SJSA1 (cell line): ENCODE data around the gene FSHR. TPM values are rescaled to one million over a fixed set of nuclear protein-coding genes. Genes with fewer than 3 reads are reported as not detected.

Experiments
- DNase-seq, 2 experiments: peaks; one replicate each; pipeline ENCODE4 v3.0.0-alpha.2; 2015 to 2020; ENCODE audit warnings: low spot score in 2 of 2, low read depth in 1 of 2
- H3K27ac ChIP-seq: fragments of 250-450 bp; sonication (Bioruptor Pico); 2 replicates; pipeline ENCODE4 v1.5.1; 2020; ENCODE audit warnings: mild to moderate bottlenecking, moderate library complexity
- H3K27me3 ChIP-seq: fragments of 250-450 bp; sonication (Bioruptor Pico); replicated peaks from 2 replicates; pipeline ENCODE4 v1.5.1; 2020; ENCODE audit warnings: mild to moderate bottlenecking, moderate library complexity
- H3K36me3 ChIP-seq: fragments of 250-450 bp; sonication (Bioruptor Pico); 2 replicates; pipeline ENCODE4 v1.5.1; 2020; ENCODE audit warnings: mild to moderate bottlenecking
- H3K4me1 ChIP-seq: fragments of 250-450 bp; sonication (Bioruptor Pico); replicated peaks from 2 replicates; pipeline ENCODE4 v1.6.1; 2021; ENCODE audit warnings: mild to moderate bottlenecking
- H3K4me3 ChIP-seq: fragments of 250-450 bp; sonication (Bioruptor Pico); 2 replicates; pipeline ENCODE4 v1.5.1; 2020; ENCODE audit warnings: mild to moderate bottlenecking
- H3K9me3 ChIP-seq: fragments of 250-450 bp; sonication (Bioruptor Pico); replicated peaks from 2 replicates; pipeline ENCODE4 v1.5.1; 2020; ENCODE audit warnings: mild to moderate bottlenecking
- total RNA-seq: library from RNA; depleted of rRNA; stranded (reverse); fragments of >200 nt; shearing (Covaris generic); gene quantifications from 2 replicates; pipeline ENCODE4 v1.2.3, GENCODE V29; 2014

The FSHR gene
- total RNA-seq, 1 experiment from 2014 or later, result not detected

DNA sequence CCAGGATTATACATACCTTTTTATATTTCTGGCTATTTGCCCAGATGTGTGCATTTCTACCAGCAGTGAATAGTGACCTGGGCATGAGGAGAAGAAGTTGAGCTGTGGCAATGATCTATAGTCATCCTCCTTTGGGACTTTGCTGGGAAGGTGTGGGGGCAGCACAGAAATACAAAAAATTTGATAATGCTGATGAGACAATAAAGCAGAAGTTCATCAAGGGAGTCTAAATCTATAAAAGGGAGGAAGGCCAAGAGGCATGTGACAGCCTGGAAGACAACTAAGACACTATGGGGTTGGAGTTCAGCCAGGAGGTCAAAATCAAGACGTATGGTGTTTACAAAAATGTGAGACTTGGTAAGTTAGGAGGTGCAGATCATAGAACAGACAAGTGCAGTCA lies 52.2 kb downstream of the FSHR start:
- Histone ChIP-seq H3K27me3 (no peaks in the 10 kb centered on the region), H3K27ac (no peak overlapping the region), H3K4me1 (no peaks in the 10 kb centered on the region), H3K4me3 (no peak overlapping the region), H3K36me3 (no peaks in the 10 kb centered on the region), H3K9me3 (no peaks in the 10 kb centered on the region; the same call in 1 of the 2 replicates)
- no peak for DNase-seq

GRCh38 chr2:49080681-49081080 lies 73.6 kb downstream of the FSHR start:
- DNase-seq, result no peak
- Histone ChIP-seq H3K4me3 (no peak overlapping the region), H3K9me3 (no peaks in the 10 kb centered on the region)

DNA sequence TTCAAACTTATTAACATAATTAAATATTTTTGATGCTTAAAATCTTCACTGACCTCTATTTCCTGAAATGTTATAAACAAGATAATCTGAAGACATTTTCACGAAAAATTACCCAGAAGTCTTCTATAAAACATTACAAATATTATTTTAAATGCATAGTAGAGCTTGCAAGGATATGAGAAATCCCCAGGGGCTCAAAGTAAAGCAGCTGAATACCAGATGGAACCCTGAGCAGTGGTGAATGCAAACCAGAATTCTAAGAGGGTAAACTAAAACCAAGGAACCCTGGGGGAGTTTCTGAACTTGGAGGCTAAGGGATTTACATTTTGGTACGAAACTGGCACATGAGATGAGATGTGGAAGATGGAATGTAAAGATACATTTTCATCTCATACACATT lies 83.6 kb downstream of the FSHR start:
- no peaks in the 10 kb centered on the region for H3K9me3 ChIP-seq
- no peaks in the 10 kb centered on the region for H3K36me3 ChIP-seq
- H3K27ac ChIP-seq, result no peak overlapping the region
- no peaks in the 10 kb centered on the region; the same call in 1 of the 2 replicates for H3K27me3 ChIP-seq
- no peaks in the 10 kb centered on the region for H3K4me1 ChIP-seq
- H3K4me3 ChIP-seq, result no peak overlapping the region
- DNase-seq, result no peak

More at GRCh38 chr2:49080681-49081080, 73.6 kb downstream of the FSHR start:
- no peaks in the 10 kb centered on the region for H3K27me3 ChIP-seq
- no peaks in the 10 kb centered on the region for H3K36me3 ChIP-seq
- no peaks in the 10 kb centered on the region for H3K4me1 ChIP-seq
- H3K27ac ChIP-seq, result no peak overlapping the region

- DNase-seq, result no peak
- Histone ChIP-seq H3K4me3 (no peak overlapping the region), H3K4me1 (no peaks in the 10 kb centered on the region), H3K27ac (no peak overlapping the region), H3K27me3 (no peaks in the 10 kb centered on the region; the same call in 1 of the 2 replicates), H3K9me3 (no peaks in the 10 kb centered on the region), H3K36me3 (no peaks in the 10 kb centered on the region)
Observed at GRCh38 chr2:49069829-49070228, 84.5 kb downstream of the FSHR start.

- H3K4me3 ChIP-seq, result no peak overlapping the region
- DNase-seq, result no peak
- no peaks in the 10 kb centered on the region for H3K9me3 ChIP-seq
- H3K27me3 ChIP-seq, result no peaks in the 10 kb centered on the region
- H3K4me1 ChIP-seq, result no peaks in the 10 kb centered on the region
- no peaks in the 10 kb centered on the region for H3K36me3 ChIP-seq
- H3K27ac ChIP-seq, result no peak overlapping the region
Observed at GRCh38 chr2:49068613-49069012, 85.7 kb downstream of the FSHR start.

GRCh38 chr2:49067971-49068370 lies 86.3 kb downstream of the FSHR start:
- Histone ChIP-seq H3K27ac (no peak overlapping the region), H3K4me1 (no peaks in the 10 kb centered on the region), H3K9me3 (no peaks in the 10 kb centered on the region), H3K4me3 (no peak overlapping the region), H3K27me3 (no peaks in the 10 kb centered on the region), H3K36me3 (no peaks in the 10 kb centered on the region)
- no peak for DNase-seq

DNA sequence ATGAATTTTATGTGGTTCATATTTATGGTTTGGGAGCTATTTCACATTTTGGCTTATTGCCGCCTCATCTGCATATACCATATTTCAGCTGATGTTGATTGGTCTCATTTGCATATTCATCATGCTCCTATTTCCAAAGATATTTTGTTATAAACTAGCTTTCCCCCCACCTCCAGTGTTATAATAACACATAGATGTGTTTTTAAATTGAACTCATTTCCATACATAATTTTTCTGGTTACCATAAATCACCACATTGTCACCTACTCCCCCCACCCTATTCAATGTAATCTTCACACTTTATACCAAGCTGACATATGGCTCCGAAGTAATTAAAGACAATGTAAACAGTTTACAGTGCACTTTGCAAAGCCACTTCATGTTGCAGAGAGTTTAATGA lies 101.2 kb downstream of the FSHR start:
- Histone ChIP-seq H3K27me3 (no peaks in the 10 kb centered on the region), H3K4me3 (no peak overlapping the region), H3K27ac (no peak overlapping the region), H3K4me1 (no peaks in the 10 kb centered on the region), H3K36me3 (no peaks in the 10 kb centered on the region), H3K9me3 (no peaks in the 10 kb centered on the region)
- DNase-seq, result no peak

DNA sequence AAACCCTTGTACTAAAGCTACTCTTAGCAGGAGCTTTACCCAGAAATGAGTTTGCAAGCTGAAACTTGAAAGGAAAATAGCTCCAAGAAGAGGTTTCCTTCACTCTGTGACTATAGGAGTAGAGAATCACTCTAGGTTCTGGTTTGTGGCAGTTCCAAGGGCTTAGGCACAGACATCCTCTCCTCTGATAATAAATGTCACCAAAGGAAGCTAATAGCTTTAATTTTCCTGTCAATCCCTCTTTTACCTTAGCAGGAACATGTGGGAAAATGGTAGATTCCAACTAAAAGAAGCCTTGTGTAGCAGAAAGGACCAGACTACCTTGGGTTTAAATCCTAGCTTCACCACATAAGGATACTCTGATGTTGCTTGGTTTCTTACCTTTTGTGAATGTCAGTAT lies 104.0 kb downstream of the FSHR start:
- no peaks in the 10 kb centered on the region for H3K36me3 ChIP-seq
- no peaks in the 10 kb centered on the region for H3K27me3 ChIP-seq
- no peaks in the 10 kb centered on the region for H3K9me3 ChIP-seq
- no peak overlapping the region for H3K4me3 ChIP-seq
- H3K27ac ChIP-seq, result no peak overlapping the region
- no peak for DNase-seq
- no peaks in the 10 kb centered on the region for H3K4me1 ChIP-seq

DNA sequence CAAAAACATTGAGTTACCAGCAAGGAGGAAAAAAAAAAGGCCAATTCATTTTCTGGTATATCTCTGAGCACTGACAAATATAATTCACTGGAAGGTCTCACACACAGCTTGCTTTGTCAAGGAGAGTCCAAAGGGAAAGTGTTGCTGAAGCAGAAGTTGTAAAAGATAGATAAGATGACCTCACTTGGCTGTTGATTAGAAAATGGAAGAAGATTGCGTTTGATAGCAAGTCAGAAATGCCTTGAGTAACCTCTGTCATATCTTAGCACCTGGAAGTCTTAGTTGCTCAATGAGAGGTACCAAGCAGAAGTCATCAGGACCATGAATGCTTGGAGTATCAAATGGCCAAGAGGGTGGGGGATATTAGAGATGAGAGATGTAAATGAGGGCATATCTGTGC lies 105.2 kb downstream of the FSHR start:
- no peaks in the 10 kb centered on the region for H3K4me1 ChIP-seq
- no peak for DNase-seq
- no peaks in the 10 kb centered on the region for H3K9me3 ChIP-seq
- H3K27me3 ChIP-seq, result no peaks in the 10 kb centered on the region
- H3K4me3 ChIP-seq, result no peak overlapping the region
- no peaks in the 10 kb centered on the region for H3K36me3 ChIP-seq
- no peak overlapping the region for H3K27ac ChIP-seq

DNA sequence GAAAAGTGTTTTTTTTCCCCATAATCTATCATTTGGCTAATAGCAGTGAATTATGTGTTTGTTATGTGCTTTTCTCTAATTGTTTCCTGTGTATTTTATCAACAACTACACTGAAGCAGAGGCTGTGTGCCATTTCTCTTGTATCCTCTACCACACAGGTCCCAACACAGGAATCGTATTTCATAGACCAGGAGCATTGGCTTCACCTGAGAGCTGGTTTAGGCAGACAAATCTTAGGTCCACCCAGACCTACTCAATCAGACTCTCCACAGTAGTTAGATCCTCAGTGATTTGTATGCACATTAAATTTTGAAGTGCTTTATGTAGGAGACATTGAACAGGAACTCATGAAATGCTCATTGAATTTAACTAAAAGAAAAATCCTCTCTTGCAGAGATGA lies 109.2 kb downstream of the FSHR start:
- Histone ChIP-seq H3K4me1 (no peaks in the 10 kb centered on the region), H3K27ac (no peak overlapping the region), H3K36me3 (no peaks in the 10 kb centered on the region), H3K9me3 (no peaks in the 10 kb centered on the region), H3K27me3 (no peaks in the 10 kb centered on the region), H3K4me3 (no peak overlapping the region)
- no peak for DNase-seq

DNA sequence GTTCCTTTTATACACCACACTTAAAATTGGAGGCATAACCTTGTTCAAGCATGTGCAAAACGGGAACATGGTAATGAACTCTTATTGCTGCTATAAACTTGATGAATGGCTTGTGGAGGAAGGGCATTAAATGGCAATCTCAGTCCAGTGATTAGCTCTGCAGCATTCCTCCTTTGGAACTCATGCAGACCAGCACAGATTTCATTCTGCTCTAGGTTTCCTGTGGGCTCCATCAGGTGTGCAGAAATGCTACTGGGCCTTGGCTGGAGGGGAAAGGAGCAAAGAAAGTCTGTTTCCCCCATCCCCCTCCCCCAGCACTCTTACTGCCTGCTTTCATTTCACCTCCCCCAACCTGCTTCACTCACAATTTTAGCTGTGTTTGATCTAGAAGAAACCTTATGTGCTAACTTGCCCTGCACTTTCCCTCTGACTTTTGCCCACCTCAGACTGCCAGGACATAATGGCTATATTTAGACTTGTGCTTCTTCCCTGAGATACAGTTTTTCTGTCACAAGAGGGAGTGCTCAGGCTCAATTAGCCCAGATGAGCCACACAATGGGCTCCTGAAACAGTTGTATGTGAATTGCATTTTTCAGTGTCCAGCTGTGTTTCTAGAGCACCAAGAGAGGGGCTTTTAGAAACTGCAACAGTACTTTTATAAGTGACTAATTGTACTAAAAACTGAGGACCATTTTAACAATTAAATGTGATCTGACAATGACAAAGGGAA lies 109.8 kb downstream of the FSHR start:
- H3K9me3 ChIP-seq, result no peaks in the 10 kb centered on the region
- H3K4me1 ChIP-seq, result no peaks in the 10 kb centered on the region
- H3K27me3 ChIP-seq, result no peaks in the 10 kb centered on the region
- no peak for DNase-seq
- no peak overlapping the region for H3K27ac ChIP-seq
- H3K4me3 ChIP-seq, result no peak overlapping the region
- no peaks in the 10 kb centered on the region for H3K36me3 ChIP-seq

- no peaks in the 10 kb centered on the region for H3K27me3 ChIP-seq
- DNase-seq, result no peak
- H3K36me3 ChIP-seq, result no peaks in the 10 kb centered on the region
- H3K27ac ChIP-seq, result no peak overlapping the region
- no peaks in the 10 kb centered on the region for H3K4me1 ChIP-seq
- H3K4me3 ChIP-seq, result no peak overlapping the region
- no peaks in the 10 kb centered on the region for H3K9me3 ChIP-seq
Observed at GRCh38 chr2:49043405-49043982, 110.8 kb downstream of the FSHR start.

- no peak for DNase-seq
- H3K4me1 ChIP-seq, result no peaks in the 10 kb centered on the region
- no peak overlapping the region for H3K27ac ChIP-seq
- H3K36me3 ChIP-seq, result no peaks in the 10 kb centered on the region
- no peaks in the 10 kb centered on the region for H3K9me3 ChIP-seq
- H3K27me3 ChIP-seq, result no peaks in the 10 kb centered on the region
- H3K4me3 ChIP-seq, result no peak overlapping the region
Observed at GRCh38 chr2:49042488-49042887, 111.8 kb downstream of the FSHR start.

- Histone ChIP-seq H3K27ac (no peak overlapping the region), H3K36me3 (no peaks in the 10 kb centered on the region), H3K9me3 (no peaks in the 10 kb centered on the region), H3K4me1 (no peaks in the 10 kb centered on the region), H3K4me3 (no peak overlapping the region), H3K27me3 (no peaks in the 10 kb centered on the region)
- no peak for DNase-seq
Observed at GRCh38 chr2:49041061-49041460, 113.3 kb downstream of the FSHR start.

DNA sequence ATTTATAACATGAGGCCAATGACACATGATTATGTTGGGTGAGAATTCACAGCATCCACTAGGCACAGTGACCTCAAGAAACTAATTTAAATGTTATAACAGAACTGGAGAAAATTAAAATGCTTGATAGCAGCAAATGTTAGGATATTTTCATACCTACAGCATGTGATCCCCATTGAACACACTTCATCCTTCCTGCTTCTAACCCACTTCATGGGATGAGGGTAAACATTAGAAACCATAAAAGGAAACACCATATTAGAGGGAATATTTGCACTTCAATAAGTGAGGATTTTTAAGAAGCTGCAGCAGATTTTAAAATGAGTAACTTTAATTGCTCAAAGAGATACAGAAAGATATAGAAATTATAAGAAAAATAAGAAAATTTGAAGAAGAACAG lies 117.1 kb downstream of the FSHR start:
- Histone ChIP-seq H3K27me3 (no peaks in the 10 kb centered on the region), H3K4me3 (no peak overlapping the region), H3K27ac (no peak overlapping the region), H3K9me3 (no peaks in the 10 kb centered on the region), H3K36me3 (no peaks in the 10 kb centered on the region), H3K4me1 (no peaks in the 10 kb centered on the region)
- no peak for DNase-seq
